ENCODE measurements around the gene CADPS.

The CADPS gene

DNA sequence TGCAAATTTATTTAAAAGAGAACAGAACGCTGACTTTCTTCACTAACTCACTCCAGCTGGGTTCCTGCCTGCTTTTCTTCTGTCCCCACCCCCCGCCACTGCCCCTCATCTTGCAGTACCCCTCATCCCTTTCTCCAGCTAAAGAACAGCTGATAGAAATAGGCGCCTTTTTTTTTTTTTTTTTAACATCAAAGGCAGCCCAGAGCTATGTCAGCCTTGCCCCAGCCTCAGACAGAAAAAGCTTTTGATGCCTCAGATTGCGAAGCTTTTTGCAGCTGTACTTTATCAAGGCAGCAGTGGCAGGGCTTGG, 1.8 kb downstream of the CADPS start:
- DNase-seq = no peak

DNA sequence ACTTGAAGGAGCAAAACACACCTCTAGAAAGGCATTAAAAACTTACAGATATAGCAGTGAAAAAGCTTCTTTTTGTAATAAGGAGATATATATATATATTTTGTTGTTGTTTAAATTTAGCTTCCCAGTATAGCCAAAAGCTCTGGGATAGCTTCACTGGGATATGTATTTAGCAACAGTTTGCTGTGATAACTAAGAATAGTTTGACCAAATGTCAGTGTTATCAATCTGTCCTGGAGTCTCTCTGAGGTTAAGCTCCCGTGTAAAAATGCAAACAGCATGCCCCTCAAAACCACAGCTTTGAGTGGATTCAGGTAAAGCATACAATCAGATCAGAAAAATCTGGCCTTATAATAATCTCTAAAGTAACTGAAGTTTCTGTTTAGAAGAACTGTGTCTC, 2.9 kb downstream of the CADPS start:
- no peak for DNase-seq

DNA sequence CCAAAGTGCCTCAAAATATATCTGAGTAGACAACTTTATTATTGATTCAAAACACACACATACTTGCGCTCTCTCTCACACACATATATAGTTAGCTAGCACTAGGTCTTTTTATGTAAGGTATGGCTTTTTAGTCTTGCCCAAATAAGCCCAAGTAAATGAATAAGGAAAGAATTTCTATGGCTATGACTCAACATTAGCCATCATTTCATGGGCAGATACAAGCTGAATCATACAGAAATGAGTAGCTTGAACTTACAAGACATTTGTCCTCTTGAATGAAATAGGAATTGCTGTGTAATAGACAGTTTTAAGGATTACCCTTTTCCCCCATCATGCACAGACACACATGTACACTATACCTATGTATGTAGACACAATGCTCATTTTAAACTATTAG, 4.9 kb downstream of the CADPS start:
- DNase-seq = no peak

DNA sequence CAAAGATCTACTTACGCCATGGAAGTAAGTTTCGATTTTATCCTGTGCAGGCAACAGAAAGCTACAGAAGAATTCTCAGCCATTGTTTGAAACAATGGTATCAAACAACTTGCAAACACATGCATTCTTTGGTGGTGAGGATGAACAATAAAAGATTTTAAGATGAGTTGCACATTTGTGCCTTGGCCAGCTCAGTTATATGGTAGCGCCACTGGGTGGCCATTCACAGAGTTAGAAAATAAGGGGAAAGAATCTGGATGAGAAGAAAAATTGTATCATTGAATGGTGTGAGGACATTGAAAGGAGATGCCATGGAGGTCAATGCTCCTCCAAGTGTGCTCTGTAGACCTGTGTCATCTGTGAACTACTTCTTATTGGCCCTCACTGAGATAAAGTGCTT, 11.6 kb downstream of the CADPS start:
- DNase-seq = no peak

DNA sequence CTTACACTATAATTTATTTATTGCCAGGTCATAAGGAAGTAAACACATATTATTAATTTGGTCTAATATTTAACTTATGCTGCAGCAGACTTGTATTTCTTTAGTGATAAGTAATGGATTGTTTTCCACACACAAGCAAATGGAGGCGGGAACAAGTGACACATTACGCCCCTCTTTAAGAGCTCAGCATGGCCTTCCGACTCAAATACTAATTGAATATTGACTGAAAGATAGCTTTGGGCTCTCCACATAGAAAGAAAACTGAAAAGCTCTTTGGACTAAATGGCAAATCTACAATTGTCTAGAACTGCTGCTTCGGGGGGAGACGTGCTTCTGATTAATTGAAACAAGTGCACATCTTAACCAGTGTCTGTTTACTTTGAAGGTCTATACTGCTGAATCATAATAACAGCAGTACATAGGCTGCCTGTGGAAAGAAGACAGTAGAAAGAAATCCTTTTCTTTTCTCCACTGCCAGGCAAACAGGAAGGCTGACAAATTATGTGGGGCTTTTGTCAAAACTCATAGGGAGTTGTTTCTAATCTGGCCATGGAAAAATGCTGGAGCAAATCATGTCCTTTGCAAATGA, 15.9 kb downstream of the CADPS start:
- DNase-seq = no peak

DNA sequence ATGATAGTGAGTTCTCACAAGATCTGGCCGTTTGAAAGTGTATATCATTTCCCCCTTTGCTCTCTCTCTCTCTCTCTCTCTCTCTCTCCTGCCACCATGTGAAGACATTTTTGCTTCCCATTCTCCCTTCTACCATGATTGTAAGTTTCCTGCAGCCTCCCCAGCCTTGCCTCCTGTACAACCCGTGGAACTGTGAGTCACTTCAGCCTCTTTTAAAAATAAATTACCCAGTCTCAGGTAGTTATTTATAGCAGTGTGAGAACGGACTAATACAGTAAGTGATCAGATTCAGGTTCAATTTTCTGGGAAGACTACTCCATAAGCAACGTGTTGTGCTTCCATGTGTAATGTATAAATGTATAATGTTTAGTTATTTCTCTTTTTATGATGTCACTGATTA, 29.2 kb downstream of the CADPS start:
- no peak for DNase-seq

DNA sequence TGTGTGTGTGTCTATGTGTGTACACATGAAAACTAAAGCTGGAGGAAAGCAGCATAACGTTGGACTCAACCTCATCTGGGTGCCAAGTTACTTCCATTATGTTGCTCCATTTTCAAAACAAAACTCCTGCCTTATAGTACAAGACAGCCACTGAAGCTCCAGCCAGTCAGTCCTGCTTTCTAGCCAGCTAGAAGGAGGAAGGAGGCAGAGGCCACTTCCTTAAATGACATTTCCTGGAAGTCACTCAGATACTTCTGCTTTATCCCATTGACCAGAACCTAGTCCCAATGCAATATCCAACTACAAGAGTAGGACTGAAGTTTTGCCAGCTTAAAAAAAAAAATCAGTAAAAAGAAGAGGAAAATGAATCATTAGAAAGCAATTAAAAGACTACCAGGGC, 31.7 kb downstream of the CADPS start:
- DNase-seq = no peak

DNA sequence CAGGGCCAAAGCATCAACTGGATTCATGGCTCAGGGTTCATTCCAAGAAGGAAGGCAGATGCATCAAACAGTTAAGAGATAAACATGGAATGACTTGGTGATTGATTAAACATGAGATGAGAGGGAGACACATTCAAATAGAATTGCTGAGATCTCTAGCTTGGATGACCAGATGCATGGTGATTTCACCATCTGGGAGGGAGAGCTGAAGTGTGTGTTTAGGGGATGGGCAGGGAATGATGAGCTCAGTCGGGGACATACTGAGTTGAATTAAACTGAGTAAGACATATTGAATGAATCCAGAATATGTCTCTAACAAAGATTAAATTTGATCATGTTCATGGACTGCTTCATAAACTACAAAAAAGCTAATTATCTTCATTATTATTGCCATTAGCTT, 35.5 kb downstream of the CADPS start:
- no peak for DNase-seq

DNA sequence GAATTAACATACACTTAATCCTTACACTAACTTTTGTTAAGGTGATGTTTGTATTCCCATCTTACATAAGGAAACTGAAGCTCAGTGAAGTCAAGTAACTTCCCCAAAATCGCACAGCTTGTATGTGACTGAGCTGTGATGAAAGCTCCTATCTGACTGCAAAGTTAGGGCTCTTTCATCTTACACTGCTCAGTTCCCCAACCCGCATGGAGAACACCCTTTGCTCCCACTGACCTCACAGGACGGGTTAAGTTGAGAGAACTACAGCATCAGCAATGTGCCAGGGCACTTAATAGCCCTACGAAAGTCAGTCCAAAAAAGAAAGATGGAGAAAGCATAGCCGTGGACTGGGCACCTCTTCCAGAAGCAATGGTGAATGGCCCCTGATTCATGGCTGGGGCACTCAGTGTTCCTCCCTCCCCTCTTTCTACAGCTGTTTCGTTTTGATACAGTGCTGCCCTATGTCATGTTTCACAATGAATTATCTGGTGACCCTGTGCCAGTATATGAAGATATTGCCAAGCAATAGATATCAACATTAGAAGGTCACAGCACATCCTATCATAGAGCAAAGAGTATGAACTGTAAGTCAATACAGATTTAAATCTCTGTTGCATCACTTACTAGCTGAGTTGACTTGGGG, 38.0 kb downstream of the CADPS start:
- DNase-seq = no peak

DNA sequence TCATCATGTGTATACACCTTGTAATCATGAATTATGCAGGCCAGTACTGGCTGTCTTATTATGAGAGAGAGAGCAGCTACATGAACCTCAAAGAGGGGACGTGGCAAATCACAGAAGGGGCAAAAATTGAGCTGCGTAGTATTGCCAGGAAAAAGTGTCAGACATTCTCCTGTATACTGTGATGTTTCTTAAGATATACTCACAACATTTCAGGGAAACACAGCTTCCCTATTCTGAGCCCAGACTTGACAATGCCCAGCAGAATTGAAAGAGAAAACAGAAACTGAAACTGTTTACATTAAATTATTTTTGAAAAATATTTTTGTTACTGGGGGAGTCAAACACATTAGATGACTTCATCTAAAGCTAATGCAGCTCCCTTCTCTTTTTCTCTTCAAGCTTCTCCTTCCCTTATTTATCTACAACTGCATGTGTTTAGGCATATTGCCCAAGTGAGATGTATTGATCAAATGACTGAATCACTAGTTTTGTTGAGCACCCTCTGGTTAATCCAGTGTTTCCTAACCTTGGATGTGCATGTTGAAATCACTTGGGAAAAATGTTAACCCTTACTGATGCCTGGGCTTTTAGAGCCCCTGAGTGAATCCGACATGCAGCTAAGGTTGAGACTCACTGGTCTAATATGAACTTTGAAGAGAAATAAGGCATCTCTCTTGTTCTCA, 39.5 kb downstream of the CADPS start:
- no peak for DNase-seq

DNA sequence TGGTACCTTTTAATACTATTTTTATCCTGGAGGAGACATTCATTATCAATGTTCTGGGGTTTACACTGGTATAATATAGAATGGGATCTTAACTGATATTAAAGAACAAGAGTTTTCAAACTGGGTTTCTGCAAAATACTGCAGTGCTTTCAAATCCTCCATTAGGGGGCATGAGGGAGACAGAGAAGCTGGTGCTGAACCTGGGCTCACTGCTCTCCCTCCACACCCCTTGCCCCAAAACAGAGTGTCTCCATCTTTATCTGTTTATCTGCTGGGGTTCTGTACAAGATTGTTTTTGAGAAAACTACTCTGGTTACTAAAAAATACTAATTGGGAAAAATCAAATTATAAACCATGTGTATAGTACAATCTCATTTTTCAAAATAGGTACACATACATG, 41.7 kb downstream of the CADPS start:
- DNase-seq = no peak

DNA sequence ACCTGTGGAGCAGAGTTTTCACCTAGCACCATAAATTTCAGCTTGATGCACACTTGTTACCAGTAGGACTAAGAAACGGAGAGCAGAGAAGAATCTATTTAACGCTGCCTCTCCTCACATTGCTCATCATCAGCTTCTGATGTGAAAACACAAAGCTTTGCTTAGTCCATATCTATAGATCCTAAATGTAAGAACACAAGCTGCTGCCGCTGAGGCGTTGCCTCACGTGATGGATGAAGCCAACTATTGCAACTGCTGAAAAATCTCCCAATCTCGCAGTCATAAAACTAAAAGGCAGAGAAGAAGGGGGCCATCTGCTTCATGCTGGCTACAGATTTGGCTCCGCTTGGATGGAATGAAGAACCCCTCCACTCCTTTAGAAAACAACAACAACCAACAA, 42.7 kb downstream of the CADPS start:
- no peak for DNase-seq

DNA sequence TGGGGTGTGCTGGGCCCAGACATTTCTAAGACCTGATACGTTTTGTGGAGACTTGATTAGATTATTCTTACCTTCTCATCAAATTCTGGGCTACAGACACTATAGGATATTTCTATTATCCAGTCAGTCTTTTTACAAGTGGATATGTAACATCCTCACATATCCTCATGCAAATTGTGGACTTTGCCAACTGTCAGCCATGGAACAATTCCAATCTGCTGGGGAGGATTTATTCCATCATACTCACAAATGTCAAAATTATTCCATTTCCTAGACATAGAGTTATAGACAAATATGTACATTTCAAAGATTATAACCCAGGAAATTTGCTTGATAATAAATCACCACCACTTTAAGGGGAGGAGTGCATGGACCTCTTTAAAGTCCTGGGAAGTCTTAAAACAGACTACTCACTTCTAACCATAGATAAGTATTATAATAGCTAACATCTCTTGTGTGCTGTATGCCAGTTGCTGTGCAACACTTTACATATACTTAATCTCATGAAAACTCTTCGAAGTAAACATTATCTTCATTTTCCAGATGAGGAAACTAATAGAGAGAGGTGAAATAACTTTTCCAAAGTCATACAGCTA, 44.4 kb downstream of the CADPS start:
- no peak for DNase-seq

DNA sequence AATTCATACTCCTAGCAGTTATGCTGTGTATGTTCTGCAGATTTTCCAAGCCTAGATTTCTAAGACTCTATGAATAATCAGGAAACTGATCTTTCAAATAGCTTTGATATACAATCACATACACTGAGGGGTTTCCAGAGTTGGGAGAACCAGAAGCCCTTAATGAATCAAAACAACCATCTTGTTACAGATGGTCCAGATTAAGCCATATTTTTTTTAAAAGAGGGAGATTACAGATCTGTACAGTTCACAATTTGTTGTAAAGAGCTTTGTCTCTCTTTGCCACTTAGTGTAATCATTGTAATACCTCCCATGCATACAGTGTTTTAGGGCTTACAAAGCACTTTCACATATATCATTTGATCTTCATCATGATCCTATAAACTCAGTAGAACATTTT, 47.7 kb downstream of the CADPS start:
- no peak for DNase-seq

DNA sequence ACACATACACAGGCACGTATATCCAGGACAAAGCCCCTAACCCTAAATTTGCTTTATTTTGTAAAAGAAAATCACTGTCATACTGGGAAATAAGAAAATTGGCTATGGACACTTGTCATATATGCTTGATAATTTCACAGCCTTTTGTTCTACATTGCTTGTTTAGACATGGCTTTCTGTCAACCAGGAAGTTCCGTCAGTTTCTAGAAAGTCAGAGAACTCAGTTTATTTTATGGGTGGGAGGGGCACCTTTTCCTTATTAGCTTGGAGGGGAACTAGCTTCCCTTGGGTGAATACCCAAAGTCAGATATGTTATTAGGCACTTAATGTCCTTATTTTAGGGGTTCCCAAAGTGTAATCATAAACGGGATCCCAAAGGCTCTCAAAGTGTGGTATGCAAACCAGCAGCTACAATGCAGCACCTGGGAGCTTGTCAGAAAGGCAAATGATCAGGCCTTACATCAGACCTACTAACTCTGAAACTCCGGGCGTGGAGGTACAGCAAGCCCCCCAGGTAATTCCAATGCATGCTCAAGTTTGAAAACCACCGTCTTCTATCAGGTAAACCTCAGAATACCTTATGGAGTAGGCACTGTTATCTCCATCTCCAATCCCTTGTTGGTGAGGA, 50.1 kb downstream of the CADPS start:
- no peak for DNase-seq

DNA sequence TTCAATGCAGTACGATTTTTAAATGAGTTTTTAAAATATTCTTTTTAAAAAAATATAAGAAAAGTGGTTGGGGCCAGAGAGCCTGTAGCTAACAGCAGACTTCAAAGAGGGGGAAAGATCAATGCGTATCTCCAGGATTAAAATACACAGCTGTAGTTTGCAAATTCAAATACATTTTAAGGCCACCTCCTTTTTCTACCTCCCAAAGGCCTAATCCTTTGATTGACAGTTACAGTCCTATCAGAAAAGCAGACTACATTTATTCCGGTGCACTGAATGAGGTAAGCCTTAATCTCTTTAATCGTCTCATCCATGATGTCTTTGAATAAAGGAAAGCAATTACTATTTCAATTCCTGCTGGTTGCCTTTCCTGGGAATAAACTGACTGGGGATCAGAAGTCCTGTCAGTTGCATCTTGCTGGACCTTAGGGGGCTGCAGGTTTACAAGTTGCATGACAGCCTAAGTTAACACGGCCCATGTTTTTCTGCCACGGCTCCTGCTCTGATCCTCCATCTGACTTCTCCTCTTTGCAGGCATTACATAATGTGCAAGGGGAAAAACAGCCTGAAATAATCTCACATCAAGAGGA, 51.7 kb downstream of the CADPS start:
- DNase-seq = no peak

DNA sequence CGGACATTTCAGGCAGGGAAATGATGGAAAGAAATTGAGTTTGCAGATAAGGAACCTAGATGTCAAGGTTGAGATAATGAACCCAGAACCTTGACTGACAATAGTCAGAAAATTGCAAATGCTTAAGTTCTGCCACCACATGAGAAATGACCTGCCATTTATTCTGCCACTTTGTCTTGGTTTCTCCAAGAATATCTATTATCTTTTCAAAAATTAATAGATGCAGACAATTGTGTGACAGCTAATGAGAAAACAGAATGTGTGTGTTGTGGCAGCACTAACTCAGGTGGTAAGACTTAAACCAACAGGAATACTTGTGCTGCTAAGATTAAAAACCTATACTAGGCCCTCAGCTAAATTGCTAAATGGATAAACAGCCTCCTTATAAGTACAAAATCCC, 52.3 kb downstream of the CADPS start:
- no peak for DNase-seq

DNA sequence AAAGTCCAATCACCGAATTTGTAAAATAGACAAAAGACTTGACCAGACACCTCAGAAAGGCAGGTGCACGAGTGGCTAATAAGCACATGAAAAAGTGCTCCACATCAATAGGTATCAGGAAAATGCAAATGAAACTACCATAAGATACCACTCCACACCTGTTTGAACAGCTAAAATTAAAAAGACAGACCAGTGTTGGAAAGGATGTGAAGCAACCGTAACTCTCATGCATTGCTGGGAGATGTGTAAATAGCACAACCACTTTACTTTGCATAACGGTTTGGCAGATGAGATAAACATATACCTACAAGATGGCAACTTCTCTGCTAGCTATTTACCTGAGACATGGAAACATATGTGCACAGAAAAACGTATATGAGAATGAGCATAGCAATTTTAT, 56.9 kb downstream of the CADPS start:
- DNase-seq = no peak

DNA sequence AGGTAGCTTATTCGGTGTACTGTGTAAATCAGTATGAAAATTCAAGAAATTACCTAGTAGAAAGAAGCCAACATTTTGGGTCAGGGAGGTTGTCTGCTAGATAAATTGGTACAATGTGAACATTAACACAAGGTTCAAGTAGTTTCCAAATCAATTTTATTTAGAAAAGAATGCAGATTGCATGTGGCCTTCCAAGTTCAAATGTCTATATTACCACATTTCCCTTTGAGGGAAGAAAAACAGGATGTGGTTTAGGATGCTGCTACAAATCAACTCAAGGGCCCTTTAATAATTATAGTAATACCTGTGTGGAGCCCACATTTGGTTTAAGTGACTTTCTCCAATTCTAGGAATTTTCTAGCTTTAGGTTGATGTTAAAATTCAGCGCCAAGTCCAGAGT, 57.5 kb downstream of the CADPS start:
- DNase-seq = no peak

DNA sequence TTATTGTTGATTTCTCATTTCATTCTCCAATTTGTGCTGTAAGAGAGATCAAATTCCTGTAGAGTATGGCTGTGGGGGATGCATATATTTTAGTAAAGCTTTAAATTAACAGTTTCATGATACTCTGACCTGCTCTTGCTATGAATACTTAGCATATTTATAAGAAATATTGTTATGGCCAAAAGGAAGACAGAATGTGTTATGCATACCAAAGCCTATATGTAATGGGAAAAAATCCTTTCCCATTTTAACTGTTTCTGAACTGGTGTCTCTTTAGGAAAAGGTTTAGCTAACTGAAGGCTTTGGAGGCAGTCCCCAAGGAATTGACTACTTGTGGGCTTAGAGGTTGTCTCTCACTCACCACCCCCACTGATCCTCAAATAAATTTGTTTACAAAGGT, 59.2 kb downstream of the CADPS start:
- no peak for DNase-seq

DNA sequence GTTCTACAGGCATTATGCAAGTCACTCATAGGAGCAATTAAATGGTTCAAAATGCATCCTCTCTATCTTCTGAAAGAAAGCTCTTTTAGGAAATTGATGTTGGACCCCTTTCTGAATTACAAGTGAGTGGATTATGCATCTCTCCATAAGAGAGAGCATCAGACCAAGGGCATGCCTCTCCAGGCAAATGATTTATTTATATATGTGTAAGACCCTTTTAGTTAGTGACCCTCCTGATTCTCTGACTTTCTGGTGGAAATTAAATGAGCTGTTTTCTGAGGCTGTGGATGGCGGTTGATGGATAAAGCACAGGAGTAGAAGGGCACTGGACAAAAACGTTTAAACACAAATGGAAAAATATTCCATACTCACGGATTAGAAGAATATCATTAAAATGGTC, 62.6 kb downstream of the CADPS start:
- no peak for DNase-seq

DNA sequence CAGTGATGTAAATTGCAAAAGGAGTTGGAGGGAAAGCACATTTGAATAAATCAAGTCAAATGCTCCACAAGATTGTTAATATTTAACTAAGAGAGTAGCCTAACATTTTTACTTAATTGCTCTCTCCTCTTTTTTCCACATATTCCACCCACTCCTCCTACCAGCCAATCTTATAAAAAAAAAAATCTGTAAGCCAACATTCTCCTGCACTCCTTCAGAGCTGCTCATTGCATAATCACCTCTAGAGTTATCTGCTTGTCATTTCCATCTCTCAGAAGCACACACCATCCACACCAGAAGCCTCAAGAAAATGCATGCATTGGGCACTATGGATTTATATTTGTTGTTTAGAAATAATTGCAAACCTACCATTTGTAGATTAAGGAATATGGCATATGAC, 64.1 kb downstream of the CADPS start:
- DNase-seq = no peak

DNA sequence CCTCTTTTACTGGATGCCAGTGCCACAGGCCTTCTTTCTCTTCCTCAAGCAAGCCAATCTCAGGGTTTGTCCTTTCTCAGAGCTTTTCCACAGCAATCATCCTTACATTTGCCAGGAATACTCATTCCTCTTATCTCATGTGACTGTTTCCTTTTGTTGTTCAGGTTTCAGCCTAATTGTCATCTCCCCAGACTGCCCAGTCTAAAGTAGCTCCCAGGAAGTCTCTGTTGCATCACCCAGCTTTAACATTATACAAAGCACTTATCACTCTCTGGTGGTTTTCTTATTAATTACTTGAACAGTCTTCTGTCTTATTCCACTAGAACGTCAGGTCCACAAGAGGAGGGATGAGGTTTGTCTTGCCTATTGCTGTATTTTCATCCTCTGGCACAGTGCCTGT, 65.8 kb downstream of the CADPS start:
- no peak for DNase-seq

Measured in CD4-positive, alpha-beta T cell treated with Interleukin-6 for 4 hours (primary cell).